ENCODE measurements around the gene CCL23. TPM values are rescaled to one million over a fixed set of nuclear protein-coding genes. Genes with fewer than 3 reads are reported as not detected.

CCL23 gene
- total RNA-seq, 1 experiment from 2014 or later, result not detected

- H3K4me1 ChIP-seq (ENCODE audit: insufficient read depth, low read length), result no peaks in the 10 kb centered on the region
- intact Hi-C loops (cut with micrococcal nuclease), result no loop called here
- TF ChIP-seq CTCF (conservative IDR thresholded peaks at IDR 0.05; ENCODE audit: low read depth, low read length) (no peak), EZH2 (IDR thresholded peaks at IDR 0.05; ENCODE audit: low read length, unreplicated experiment) (no peak), EZH2phosphoT487 (IDR thresholded peaks at IDR 0.05; ENCODE audit: borderline replicate concordance, low read length) (no peak)
- CTCF ChIA-PET, result no interaction called here
- no peaks in the 10 kb centered on the region for H3K36me3 ChIP-seq (ENCODE audit: low read depth, low read length)
- no peaks in the 10 kb centered on the region for H4K20me1 ChIP-seq (ENCODE audit: low read length)
- no TSS peak for BruUV-seq (replicated peaks)
- ATAC-seq (no peak), DNase-seq (no peak)
- H3K27me3 ChIP-seq (ENCODE audit: low read length), result no peaks in the 10 kb centered on the region; the same call in none of the 2 replicates
- H3K79me2 ChIP-seq (ENCODE audit: low read length), result no peaks in the 10 kb centered on the region
- no peak overlapping the region for H3K27ac ChIP-seq (ENCODE audit: low read length)
- H3K9me3 ChIP-seq (ENCODE audit: low read length), result no peaks in the 10 kb centered on the region
- POLR2A ChIA-PET (ENCODE audit: unreplicated experiment), result no interaction called here
- H3K9me2 ChIP-seq (replicated peaks; ENCODE audit: low read length), result no peaks in the 10 kb centered on the region
- H3F3A ChIP-seq (ENCODE audit: low read length, unreplicated experiment), result no peaks in the 10 kb centered on the region
- no peak overlapping the region for H3K4me2 ChIP-seq (ENCODE audit: low read length)
- no peak overlapping the region for H3K4me3 ChIP-seq (ENCODE audit: low read length)
- no peak overlapping the region for H3K9ac ChIP-seq (ENCODE audit: low read length)
- no peak overlapping the region for H2AFZ ChIP-seq (ENCODE audit: low read length)
These were observed 39.4 kb downstream of the CCL23 start for GRCh38 chr17:35978346-35978745.

- CTCF ChIA-PET, result no interaction called here
- intact Hi-C loops (cut with micrococcal nuclease), result no loop called here
These were observed 40.3 kb downstream of the CCL23 start for GRCh38 chr17:35977509-35977908.

More at GRCh38 chr17:35977509-35977908, 40.3 kb downstream of the CCL23 start:
- no TSS peak for BruUV-seq (replicated peaks)
- no peak for ATAC-seq
- Histone ChIP-seq H4K20me1 (ENCODE audit: low read length) (no peaks in the 10 kb centered on the region), H3K27me3 (ENCODE audit: low read length) (no peaks in the 10 kb centered on the region; the same call in 1 of the 2 replicates), H3K4me2 (ENCODE audit: low read length) (no peak overlapping the region), H3F3A (ENCODE audit: low read length, unreplicated experiment) (no peaks in the 10 kb centered on the region), H3K4me3 (ENCODE audit: low read length) (no peak overlapping the region), H3K79me2 (ENCODE audit: low read length) (no peaks in the 10 kb centered on the region), H3K36me3 (ENCODE audit: low read depth, low read length) (no peaks in the 10 kb centered on the region), H3K9ac (ENCODE audit: low read length) (no peak overlapping the region), H3K9me2 (replicated peaks; ENCODE audit: low read length) (no peaks in the 10 kb centered on the region), H3K9me3 (ENCODE audit: low read length) (no peaks in the 10 kb centered on the region), H3K27ac (ENCODE audit: low read length) (no peak overlapping the region), H2AFZ (ENCODE audit: low read length) (no peak overlapping the region), H3K4me1 (ENCODE audit: insufficient read depth, low read length) (no peaks in the 10 kb centered on the region)
- DNase-seq, result no peak
- POLR2A ChIA-PET (ENCODE audit: unreplicated experiment), result no interaction called here
- no peak for TF ChIP-seq EZH2phosphoT487 (IDR thresholded peaks at IDR 0.05; ENCODE audit: borderline replicate concordance, low read length)
- TF ChIP-seq CTCF (conservative IDR thresholded peaks at IDR 0.05; ENCODE audit: low read depth, low read length), result no peak
- no peak for TF ChIP-seq EZH2 (IDR thresholded peaks at IDR 0.05; ENCODE audit: low read length, unreplicated experiment)
